Measurements from ENCODE around the gene APH1A.
"Not testable (repeated sequence)": the region's sequence is repeated elsewhere in the genome, so short reads cannot be mapped to it uniquely, and the experiment has no call there.

The APH1A gene

DNA sequence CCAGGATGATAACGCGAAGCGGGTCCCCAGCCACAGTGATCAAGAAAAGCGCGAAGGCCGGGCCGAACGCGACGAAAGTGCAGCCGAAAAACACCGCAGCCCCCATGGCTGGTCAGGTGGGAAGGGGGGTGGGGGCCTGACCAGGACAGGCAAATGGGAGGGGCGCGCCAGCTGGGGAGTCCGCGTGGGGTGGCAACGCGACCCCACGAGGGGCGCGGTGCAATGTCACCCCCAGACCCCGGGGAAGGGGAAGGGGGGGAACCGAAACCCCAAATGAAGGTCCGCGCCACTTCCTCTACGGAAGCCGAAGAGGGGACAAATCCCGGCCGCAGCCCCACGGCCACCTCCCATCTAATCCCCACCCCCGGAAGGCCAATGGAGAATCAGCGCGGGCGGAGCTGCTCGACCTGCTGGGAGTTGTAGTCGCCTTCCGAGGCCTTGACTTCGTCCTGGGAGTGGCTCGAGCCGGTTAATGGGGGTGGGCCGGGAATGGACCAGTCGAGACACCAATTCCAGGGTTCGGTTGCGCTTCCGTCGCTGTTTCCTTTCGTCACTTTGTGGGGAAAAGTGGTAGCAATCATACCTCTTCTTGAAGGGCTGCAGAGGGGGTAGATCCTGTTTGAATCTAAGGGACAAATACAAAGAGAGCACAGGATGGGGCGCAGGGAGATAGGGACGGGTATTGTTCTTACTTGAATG, at the start of gene APH1A:
TSS of gene APH1A (minus strand) at position 312 of the 699 bp plus-strand sequence. CDS start at position 106, 206 bp downstream.
- peak; percentile 97 for DNase-seq (ENCODE audit: low spot score)

DNA sequence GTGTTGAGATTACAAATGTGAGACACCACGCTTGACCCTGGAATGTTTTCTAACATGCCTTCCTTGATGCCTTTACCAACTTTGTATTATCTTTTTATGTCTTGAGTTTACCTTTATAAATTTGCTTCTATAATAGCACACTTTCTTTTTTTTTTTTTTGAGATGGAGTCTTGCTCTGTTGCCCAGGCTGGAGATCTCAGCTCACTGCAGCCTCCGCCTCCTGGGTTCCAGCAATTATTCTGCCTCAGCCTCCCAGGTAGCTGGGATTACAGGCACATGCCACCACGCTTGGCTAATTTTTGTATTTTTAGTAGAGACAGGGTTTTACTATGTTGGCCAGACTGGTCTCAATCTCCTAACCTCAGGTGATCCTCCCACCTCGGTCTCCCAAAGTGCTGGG, 45.9 kb upstream of the APH1A start:
- DNase-seq (ENCODE audit: low spot score), result not testable (repeated sequence)

DNA sequence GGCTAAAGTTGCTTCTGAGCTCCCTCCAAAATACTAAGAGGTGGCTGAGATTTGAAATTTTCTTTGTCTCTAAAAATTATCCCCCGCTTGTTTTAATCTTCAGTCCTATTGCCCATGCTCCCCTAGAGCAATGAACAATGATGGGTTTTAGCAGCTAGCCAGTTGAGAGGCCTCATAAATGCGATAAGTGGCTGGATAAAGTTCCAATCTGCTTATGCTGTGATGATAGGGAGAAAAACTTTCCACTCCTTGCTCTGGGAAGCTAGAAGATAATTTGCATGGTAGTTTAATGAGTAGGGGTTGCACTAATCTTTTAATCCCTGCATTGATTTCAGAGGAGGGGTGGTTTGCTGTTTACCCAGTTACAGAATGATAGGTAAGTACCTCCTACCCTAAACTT, 42.9 kb upstream of the APH1A start:
- DNase-seq (ENCODE audit: low spot score), result no peak

DNA sequence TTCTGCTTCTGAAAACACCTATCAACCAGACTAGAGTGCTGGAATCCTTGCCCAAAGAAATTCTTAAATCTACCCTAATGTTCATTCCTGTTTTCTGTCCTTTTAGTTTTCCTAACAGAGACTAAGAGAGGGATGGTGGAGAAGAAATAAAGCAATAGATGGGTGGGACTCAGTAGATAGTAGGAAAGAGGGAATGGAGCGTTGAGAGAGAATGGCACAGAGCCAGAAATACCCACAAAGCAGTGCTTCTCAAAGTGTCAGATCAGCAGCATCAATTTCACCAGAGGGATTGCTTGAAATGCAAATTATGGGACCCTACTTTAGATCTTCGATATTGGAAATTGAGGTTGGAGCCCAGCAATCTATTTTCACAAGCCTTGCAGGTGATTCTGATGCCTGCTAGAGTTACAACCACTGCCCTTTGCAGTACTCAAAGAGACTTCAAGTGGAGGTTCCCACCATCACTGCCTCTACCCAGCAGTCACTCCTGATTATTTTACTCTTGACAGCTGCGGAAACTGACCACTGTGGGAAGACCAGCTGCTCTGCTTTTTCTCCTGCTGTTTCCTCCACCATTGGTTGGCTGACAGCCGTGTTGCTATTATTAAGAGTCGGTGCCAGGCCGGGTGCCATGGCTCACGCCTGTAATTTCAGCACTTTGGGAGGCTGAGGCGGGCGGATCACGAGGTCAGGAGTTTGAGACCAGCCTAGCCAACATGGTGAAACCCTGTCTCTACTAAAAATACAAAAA, 41.1 kb upstream of the APH1A start:
- DNase-seq (ENCODE audit: low spot score), result no peak

DNA sequence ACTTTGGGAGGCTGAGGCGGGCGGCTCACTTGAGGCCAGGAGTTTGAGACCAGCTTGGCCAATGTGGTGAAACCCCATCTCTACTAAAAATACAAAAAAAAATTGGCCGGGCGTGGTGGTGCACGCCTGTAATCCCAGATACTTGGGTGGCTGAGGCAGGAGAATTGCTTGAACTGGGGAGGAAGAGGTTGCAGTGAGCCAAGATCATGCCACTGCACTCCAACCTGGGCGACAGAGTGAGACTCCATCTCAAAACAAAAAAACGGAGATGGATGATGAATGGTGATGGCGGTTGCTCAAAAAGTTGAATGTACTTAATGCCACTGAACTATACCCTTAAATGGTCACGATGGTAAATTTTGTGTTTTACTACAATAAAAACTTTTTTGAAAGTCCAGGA, 39.8 kb upstream of the APH1A start:
- DNase-seq (ENCODE audit: low spot score), result not testable (repeated sequence)

DNA sequence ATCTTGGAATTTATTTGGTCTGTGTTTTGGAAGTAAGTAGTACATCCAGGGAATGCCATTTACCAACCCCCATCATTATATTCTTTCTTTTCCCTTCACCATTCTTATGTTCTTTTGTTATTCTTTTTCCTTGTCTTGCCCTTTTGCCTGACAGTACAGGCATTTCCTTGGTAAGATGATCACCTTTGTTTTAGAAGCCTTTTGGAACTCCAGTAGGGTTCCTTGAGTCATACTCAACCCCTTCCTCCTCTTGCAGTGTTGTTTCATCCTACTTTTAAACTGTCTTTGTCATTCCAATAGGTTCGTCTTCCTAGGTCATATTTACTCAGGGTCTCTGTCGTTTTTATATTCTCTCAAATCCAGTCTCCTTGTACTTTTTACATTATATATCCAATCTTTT, 34.1 kb upstream of the APH1A start:
- DNase-seq (ENCODE audit: low spot score), result no peak

DNA sequence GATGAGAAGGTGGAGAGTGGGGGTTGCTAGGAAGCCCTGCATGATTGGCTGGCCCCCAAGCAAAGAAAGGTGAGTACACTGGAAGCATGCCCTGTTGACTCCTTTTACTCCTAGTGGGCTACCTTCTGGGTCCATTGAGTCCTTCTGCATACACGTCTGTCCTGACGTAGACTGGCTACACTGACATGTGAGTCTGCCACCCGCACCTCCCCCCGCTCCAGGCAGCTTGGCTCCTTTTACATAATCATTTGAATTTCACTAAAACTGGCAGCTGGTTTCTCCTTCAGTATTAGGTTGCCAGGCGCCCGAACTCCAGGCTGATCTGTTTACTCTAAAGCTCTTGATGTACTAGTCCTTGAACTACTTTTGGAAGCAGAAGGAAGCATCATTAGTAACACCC, 33.5 kb upstream of the APH1A start:
- no peak for DNase-seq (ENCODE audit: low spot score)

DNA sequence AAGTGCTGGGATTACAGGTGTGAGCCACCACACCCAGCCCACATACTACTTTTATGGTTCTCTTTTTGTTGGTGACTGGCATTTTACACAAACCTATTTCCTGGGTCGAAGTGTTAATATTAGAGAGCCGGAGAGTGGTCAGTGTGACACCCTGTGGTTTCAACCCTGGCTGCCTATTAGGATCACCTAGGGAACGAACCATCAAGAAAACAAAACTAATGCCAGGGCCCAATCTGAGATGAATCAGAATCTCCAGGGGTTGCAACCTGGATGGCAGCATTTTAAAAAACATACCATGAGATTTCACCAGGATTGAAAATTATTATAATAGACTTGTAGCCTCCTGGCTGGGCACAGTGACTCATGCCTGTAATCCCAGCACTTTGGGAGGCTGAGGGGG, 30.9 kb upstream of the APH1A start:
- DNase-seq (ENCODE audit: low spot score), result no peak

DNA sequence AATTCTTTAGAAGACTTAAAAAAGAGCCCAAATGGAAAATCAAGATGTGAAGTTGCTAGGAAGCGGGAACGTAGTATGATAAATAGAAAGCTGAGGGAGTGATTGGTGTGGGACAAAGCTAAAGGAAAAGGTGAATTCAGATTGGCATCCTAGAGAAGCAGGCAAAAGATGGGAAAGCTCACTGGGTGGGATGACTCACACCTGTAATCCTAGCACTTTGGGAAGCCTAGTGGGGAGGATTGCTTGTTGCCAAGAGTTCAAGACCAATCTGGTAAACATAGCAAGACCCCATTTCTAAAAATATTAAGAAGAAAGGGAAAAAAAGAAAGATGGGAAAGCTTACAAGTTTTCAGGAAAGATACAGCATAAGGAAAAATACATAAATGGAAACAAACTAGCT, 26.7 kb upstream of the APH1A start:
- no peak for DNase-seq (ENCODE audit: low spot score)

DNA sequence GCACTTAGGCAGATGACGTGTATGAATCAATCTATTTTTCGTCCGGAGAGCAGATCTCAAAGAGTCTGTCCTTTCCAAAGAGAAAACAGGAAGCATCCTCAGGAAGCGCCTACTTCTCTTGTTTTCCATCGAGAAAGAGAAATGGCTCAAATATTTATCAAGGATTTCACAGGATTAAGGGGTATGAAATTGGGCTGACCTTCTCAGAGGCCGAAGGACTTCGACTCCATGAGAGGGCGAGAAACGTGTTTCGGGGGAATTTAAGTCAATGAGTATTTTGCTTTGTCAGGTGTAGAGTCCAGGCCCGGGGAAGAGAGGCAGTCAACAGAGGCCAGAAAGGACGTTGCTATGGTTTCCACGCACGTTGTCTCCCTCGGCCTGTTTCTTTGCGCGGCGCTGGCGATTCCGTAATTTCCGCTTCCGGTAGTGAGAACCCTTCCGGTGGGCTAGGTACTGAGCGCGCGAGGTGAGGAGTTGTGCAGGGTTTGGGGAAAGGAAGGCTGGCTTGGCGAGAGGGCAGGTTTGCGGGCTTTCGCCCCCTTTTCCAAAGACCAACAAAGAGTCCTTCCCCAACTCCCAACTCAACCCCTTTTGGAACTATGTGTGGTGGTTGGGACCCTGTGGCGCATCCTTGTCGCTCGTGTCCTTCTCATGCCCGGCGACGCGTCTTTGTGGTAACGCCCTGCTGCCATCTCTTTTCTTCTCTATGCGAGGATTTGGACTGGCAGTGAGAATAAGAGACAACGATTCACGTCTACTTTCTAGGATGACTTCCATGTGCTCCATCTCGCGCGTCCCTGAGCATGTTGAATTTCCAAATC, 24.8 kb upstream of the APH1A start, which contains the start of gene MRPS21:
TSS of gene MRPS21 (plus strand) at position 429 of the 821 bp plus-strand sequence. CDS start 506 bp downstream, outside the sequence.
- DNase-seq (ENCODE audit: low spot score), result peak; percentile 86

DNA sequence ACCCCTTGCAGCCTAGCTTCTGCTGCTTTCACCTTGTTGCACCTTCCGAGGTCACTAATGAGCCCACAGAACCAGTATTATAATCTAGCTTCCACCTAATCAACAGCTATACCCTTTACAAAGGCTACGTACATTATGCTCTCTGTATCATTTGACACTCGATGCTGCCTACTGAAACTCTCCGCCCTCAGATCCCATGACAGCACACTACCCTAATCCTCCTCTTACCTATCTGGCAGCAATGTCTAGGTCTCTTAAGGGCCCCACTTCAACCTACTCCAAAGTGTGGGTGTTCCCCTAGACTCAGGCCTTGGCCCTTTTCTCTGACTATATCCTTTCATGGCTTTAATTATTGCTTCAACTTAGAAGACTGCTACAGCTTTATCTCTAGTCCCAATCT, 20.0 kb upstream of the APH1A start:
- DNase-seq (ENCODE audit: low spot score), result no peak

DNA sequence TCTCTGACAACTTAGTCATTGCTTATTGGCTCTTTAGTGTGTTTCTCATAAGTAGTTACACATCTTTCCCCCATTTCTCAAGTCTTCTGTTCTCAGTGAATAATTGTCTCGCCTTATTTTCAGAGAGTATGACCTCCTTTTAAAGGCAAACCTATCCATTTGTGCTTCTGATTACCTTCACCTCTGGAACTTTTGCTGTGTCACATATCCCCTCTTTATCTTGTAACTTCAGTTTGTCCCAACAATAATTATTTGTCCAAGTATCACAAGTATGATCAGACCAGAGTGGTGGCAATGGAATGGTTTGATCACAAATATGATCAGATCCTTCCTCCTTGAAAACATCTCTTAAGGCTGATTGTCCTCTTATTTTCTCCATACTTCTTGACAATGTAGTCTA, 19.6 kb upstream of the APH1A start:
- no peak for DNase-seq (ENCODE audit: low spot score)

DNA sequence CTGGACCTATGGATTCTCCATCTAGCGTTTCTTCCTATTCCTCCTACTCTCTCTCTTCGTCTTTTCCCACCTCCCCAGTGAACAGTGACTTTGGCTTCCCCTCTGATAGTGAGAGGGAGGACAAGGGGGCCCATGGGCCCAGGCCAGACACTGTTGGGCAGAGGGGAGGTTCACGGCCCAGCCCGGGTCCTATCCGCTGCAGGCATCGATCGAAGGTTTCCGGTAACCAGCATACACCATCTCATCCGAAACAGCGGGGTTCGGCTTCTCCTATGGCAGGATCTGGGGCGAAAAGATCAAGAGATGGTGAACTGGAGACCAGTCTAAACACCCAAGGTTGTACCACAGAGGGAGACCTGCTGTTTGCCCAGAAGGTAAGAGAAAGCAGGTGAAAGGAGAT, 14.4 kb upstream of the APH1A start:
- DNase-seq (ENCODE audit: low spot score), result no peak

DNA sequence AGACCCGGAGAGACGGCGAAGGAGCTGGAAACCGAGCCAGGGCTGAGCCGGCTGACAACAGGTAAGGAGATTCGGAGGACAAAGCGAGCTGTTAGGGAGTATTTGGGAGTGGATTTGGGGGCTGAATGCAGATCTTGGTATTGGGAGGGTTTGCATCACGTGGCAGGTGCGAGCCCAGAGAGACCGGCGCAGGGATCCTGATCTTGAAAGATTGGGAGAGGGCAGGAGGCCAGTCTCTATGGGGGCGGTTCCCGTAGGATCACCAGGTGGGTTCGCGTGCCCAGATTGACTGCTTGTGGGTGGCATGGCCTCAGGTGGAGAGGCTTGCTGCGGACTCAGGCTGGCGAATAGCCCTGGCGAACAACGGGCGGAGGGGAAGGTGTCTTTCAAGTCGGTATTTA, 13.7 kb upstream of the APH1A start:
- peak; percentile 28 for DNase-seq (ENCODE audit: low spot score)

DNA sequence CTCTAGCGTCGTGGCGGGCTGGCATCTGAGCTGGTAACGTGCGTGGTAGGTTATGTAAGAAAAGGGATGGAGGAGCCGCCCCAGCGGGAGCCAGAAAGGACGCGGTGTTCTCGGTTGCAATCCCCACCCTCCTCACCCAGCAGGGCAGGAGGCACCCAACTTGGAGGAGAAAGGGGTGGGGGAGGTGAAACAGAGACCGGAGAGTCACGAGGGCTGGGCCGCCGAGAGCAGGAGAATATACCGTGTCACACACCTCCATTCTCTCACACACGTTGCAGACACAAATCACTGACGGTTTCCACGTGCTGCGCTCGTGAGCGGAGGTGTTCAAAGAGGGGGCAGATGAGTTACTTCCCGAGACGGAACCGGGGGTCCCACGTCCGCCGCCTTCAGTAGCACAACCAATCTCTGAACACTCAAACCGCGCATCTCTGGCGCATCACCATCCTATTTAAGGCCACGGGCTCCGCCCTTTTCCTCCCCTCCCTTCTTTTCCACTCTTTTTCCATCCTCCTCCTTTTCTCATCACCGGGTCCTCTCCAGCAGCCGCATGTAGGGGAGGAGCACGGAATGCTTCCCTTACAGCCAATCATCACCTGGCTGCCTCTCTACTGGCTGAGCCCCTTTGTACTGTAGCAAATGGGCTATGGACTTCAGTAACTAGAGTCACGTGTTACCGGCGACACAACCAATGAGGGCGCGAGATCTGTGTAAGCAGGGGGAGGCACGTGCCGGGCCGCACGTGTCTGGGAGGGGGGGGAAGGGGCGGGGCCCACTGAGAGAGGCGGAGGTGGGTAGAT, 13.1 kb upstream of the APH1A start, which contains the start of gene CIART:
TSS of gene CIART (plus strand) at position 797 of the 800 bp plus-strand sequence. CDS start 714 bp downstream, outside the sequence.
- DNase-seq (ENCODE audit: low spot score), result peak; percentile 94

DNA sequence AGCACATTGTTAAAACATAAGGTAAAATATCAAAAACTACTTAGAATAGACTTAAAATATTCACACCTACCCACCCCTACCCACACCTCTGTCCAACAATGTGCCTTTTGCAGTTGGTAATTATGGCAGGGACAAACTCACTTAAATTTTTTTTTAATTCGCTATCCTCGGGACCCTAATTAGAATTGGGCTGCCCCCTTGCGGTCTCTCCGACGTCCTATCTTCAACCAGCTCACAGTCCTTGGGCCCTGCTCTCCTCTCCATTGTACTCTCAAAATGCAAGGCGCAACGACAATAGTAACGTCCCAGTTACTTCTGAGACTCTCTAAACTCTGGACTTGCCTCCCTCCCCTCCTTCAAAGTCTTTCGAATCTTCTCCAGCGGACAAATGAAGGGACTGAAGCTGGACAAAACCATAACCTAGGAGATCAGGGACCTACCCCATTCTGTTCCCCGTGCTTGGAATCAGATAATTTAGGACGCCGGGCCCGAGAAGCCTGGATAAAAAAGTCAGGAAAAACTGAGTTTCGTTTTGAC, 12.5 kb upstream of the APH1A start:
- DNase-seq (ENCODE audit: low spot score), result peak; percentile 34

DNA sequence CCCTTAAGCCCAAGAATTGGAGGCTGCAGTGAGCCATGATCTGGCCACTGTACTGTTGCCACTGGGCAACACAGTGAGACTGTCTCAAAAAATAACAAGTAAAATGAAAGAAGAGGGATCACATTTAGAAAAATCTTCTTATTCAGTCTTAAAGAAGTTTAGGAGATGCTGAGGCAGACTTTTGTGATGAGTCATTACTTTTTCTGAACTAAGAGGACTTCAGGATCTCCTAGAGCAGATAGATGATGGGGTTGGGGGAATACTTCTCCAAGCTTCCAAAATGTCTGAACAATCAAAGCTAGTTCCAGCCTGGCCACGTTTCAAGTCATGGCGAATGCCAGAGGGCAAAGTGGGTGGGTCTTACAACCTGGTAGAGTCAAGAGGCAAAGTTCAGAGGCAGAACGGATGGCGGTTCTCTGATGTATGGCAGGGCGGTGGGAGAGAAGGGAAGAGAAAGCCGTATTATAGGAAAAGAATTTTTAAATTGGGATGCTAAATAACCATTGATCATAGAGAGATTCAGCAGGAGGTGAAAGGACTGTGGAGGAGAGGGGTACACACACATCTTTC, 11.4 kb upstream of the APH1A start:
- DNase-seq (ENCODE audit: low spot score), result no peak

DNA sequence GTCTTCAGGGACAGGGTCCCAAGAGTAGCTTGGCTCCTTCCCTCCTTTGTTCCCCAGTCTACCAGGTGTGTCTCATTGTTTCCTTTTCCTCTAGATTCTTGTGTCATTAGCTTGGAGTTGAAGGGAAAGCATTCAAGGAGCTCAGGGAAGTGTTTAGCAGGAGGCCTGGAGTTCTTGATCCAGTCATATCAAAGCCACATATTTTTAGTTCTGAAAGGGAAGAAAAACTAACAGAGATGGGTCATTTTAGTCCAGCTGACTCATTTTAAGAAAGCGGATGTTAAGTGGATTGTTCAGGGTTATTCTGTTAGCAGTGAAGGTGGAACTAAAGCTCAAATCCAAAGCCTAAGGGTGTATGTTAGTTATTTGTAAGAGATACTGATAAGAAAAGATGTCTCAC, 4.5 kb upstream of the APH1A start:
- peak; percentile 28 for DNase-seq (ENCODE audit: low spot score)

DNA sequence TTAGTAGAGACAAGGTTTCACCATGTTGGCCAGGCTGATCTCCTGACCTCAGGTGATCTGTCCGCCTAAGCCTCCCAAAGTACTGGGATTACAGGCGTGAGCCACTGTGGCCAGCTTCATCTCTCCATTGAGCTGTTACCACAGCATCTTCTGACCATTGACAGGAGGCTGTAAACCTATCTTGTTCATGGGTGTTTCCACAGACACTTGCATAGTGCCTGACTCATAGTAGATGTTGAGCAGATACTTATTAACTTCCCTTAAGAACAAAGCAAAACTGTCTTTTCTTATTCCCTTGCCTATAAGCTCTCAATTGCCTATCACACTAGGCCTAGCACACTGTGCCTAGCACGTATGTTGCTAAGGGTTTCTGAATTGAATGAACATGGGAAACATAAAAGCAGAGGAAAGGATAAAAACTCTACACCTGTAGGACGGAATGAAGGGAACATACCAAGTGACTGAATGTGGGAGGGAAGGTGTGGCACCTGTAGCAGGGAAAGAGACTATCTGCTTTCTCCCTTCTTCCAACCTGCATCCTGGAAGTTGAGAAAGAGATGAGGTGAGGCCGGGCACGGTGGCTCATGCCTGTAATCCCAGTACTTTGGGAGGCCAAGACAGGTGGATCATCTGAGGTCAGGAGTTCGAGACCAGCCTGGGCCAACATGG, 2.6 kb upstream of the APH1A start:
- no peak for DNase-seq (ENCODE audit: low spot score)

DNA sequence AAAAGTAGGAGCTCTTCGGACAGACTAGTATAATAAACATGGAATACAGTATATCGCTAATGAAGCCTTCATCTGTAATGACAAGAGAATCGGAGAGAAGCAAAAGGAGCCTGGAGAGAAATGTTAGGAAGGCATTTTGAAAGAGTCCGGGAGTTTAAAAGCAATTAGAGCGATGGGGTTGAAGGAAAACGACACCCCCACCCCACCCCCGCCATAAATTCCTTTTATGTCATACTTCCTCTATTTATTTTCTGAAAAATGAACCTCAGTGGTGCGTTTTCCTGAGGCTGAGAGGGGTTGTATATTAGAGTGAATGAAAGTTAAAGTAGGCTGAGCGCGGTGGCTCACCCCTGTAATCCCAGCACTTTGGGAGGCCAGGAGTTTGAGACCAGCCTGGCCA, 635 bp upstream of the APH1A start:
- no peak for DNase-seq (ENCODE audit: low spot score)

DNA sequence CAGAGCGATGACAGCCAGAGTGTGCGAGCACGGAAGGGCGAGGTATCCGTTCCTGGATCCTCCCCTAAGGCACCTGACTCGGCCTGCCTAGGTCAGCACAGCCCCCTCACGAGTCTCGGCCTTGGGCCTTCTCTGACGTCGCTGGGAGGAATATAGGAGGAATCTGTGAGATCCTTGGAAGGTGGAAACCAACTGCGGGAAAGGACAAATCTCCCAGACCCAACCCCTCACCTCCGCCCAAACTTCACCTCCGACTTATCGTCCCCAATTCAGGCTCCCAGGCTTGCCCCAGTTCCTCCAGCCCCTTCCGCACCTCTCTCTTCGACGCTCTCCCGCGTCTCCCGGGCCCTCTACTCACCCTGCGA, 494 bp downstream of the APH1A start:
- peak; percentile 30 for DNase-seq (ENCODE audit: low spot score)
